CD4-positive, alpha-beta memory T cell (primary cell): ENCODE data around the gene CNTN5. TPM values are rescaled to one million over a fixed set of nuclear protein-coding genes. Genes with fewer than 3 reads are reported as not detected.

Experiments
- CTCF ChIA-PET: fragments of 350-600 bp; sonication (Branson Sonifier 250); formaldehyde crosslinking; loops from one replicate; lab custom pipeline; 2021; ENCODE audit warnings: inconsistent platforms; ENCODE audit not compliant: partially characterized antibody; lab: Charles Lee
- POLR2A ChIA-PET: fragments of 350-600 bp; sonication (Branson Sonifier 250); formaldehyde crosslinking; loops from one replicate; lab custom pipeline; 2021; ENCODE audit not compliant: partially characterized antibody; lab: Charles Lee
- DNase-seq, 5 donors: peaks; one replicate each; pipeline versions ENCODE4 v3.0.0 to v3.0.0-alpha.2; 2020 to 2022; ENCODE audit warnings: mixed read lengths in 1 of 5
- H3K27ac ChIP-seq: one replicate; pipeline ENCODE4 v1.7.0; 2013; ENCODE audit warnings: low read depth, low read length
- H3K27me3 ChIP-seq: 2 replicates; pipeline ENCODE4 v1.7.0; 2013; ENCODE audit warnings: mild to moderate bottlenecking, low read length, moderate library complexity; ENCODE audit not compliant: insufficient read depth
- H3K36me3 ChIP-seq: 2 replicates; pipeline ENCODE4 v1.7.0; 2013; ENCODE audit warnings: mild to moderate bottlenecking, low read length, moderate library complexity; ENCODE audit not compliant: insufficient read depth
- H3K4me1 ChIP-seq: 2 replicates; pipeline ENCODE4 v1.7.0; 2013; ENCODE audit warnings: mild to moderate bottlenecking, low read length, moderate library complexity; ENCODE audit not compliant: insufficient read depth
- H3K4me3 ChIP-seq, 2 donors: one replicate each; pipeline ENCODE4 v1.7.0; 2013; ENCODE audit warnings: low read length in 2 of 2, mild to moderate bottlenecking in 1 of 2
- H3K9me3 ChIP-seq, 2 donors: one replicate each; pipeline ENCODE4 v1.7.0; 2013; ENCODE audit warnings: low read length in 2 of 2, control low read depth in 1 of 2; ENCODE audit not compliant: control insufficient read depth in 1 of 2
- H3K27ac Mint-ChIP-seq, 7 donors: one replicate each; pipeline ENCODE4 v1.8.0; 2020 to 2021; ENCODE audit warnings: mixed read lengths in 7 of 7, mild to moderate bottlenecking in 6 of 7, inconsistent platforms in 3 of 7, moderate library complexity in 3 of 7
- H3K27me3 Mint-ChIP-seq, 2 donors: one replicate each; pipeline ENCODE4 v1.8.0; 2020 to 2021; ENCODE audit warnings: mixed read lengths in 2 of 2
- H3K36me3 Mint-ChIP-seq, 2 donors: one replicate each; pipeline ENCODE4 v1.8.0; 2020 to 2021; ENCODE audit warnings: mixed read lengths in 2 of 2, inconsistent platforms in 1 of 2, mild to moderate bottlenecking in 1 of 2
- H3K4me1 Mint-ChIP-seq, 4 donors: one replicate each; pipeline ENCODE4 v1.8.0; 2020 to 2021; ENCODE audit warnings: mixed read lengths in 4 of 4, mild to moderate bottlenecking in 1 of 4
- H3K4me3 Mint-ChIP-seq, 8 donors: one replicate each; pipeline ENCODE4 v1.8.0; 2020 to 2021; ENCODE audit warnings: mixed read lengths in 8 of 8, mild to moderate bottlenecking in 7 of 8, moderate library complexity in 6 of 8, inconsistent platforms in 3 of 8
- H3K9me3 Mint-ChIP-seq, 8 donors: one replicate each; pipeline ENCODE4 v1.8.0; 2020 to 2021; ENCODE audit warnings: mixed read lengths in 8 of 8, mild to moderate bottlenecking in 5 of 8, inconsistent platforms in 3 of 8, moderate library complexity in 1 of 8
- intact Hi-C: fragments of 100-400 bp; cut with micrococcal nuclease; formaldehyde crosslinking; loops from one replicate; pipeline ENCODE4 v1.15.1; 2023
- polyA plus RNA-seq, 2 donors: library from polyadenylated mRNA; unstranded; fragments of 300-500 nt; fragmentation: Illumina TruSeq; gene quantifications; one replicate each; pipeline ENCODE4 v1.2.3, GENCODE V29; 2021
- total RNA-seq, 2 experiments: library from RNA; stranded (reverse); gene quantifications; one replicate each; pipeline ENCODE4 v1.2.3, GENCODE V29; 2021

The CNTN5 gene
- total and polyA plus RNA-seq, 4 experiments from 2014 or later, result not detected

- intact Hi-C loops, result no loop called here
- DNase-seq, result no peak
- Histone ChIP-seq H3K27me3 (no peaks in the 10 kb centered on the region), H3K4me3 (no peak overlapping the region), H3K36me3 (no peaks in the 10 kb centered on the region), H3K9me3 (peaks cover 0 to 5% of the 10 kb centered on the region in 2 donors), H3K27ac (no peak overlapping the region), H3K4me1 (no peaks in the 10 kb centered on the region)
- H3K27me3 Mint-ChIP-seq, result no peaks in the 10 kb centered on the region
- POLR2A ChIA-PET, result no interaction called here
- H3K27ac Mint-ChIP-seq, result no peak overlapping the region
- CTCF ChIA-PET, result no interaction called here
- H3K4me3 Mint-ChIP-seq, result no peak overlapping the region
- H3K9me3 Mint-ChIP-seq, result peaks cover 0 to 26% (median 12%) of the 10 kb centered on the region in 8 donors
- H3K36me3 Mint-ChIP-seq, result no peaks in the 10 kb centered on the region
- H3K4me1 Mint-ChIP-seq, result no peaks in the 10 kb centered on the region
These were observed 967.2 kb downstream of the CNTN5 start for GRCh38 chr11:99987821-99988470.

GRCh38 chr11:99988471-99988837, 967.7 kb downstream of the CNTN5 start:
- Mint-ChIP-seq H3K27ac (no peak overlapping the region), H3K36me3 (no peaks in the 10 kb centered on the region), H3K4me1 (no peaks in the 10 kb centered on the region), H3K9me3 (peaks cover 0 to 24% (median 10%) of the 10 kb centered on the region in 8 donors), H3K4me3 (no peak overlapping the region), H3K27me3 (no peaks in the 10 kb centered on the region)
- Histone ChIP-seq H3K4me1 (no peaks in the 10 kb centered on the region), H3K36me3 (no peaks in the 10 kb centered on the region), H3K27ac (no peak overlapping the region), H3K9me3 (peaks cover 0 to 5% of the 10 kb centered on the region in 2 donors), H3K27me3 (no peaks in the 10 kb centered on the region), H3K4me3 (no peak overlapping the region)
- ChIA-PET POLR2A (no interaction called here), CTCF (no interaction called here)
- DNase-seq, result no peak
- intact Hi-C loops, result no loop called here

- ChIA-PET CTCF (no interaction called here), POLR2A (no interaction called here)
- Mint-ChIP-seq H3K4me1 (no peaks in the 10 kb centered on the region), H3K4me3 (no peak overlapping the region), H3K27ac (no peak overlapping the region), H3K27me3 (no peaks in the 10 kb centered on the region), H3K36me3 (no peaks in the 10 kb centered on the region), H3K9me3 (peaks cover 0 to 24% (median 9%) of the 10 kb centered on the region in 8 donors)
- no peak overlapping the region for H3K27ac ChIP-seq
- H3K36me3 ChIP-seq, result no peaks in the 10 kb centered on the region
- H3K4me3 ChIP-seq, result no peak overlapping the region
- H3K9me3 ChIP-seq, result peaks cover 0 to 3% of the 10 kb centered on the region in 2 donors
- no peaks in the 10 kb centered on the region for H3K4me1 ChIP-seq
- DNase-seq, result no peak
- H3K27me3 ChIP-seq, result no peaks in the 10 kb centered on the region
- intact Hi-C loops, result no loop called here
These were observed 983.2 kb downstream of the CNTN5 start for GRCh38 chr11:100003985-100004384.

GRCh38 chr11:100004541-100004940, 983.8 kb downstream of the CNTN5 start:
- no peaks in the 10 kb centered on the region for H3K36me3 ChIP-seq
- H3K27me3 Mint-ChIP-seq, result no peaks in the 10 kb centered on the region
- DNase-seq, result no peak
- H3K9me3 ChIP-seq, result peaks cover 0 to 7% of the 10 kb centered on the region in 2 donors
- H3K27ac Mint-ChIP-seq, result no peak overlapping the region
- POLR2A ChIA-PET, result no interaction called here
- intact Hi-C loops, result no loop called here
- no peak overlapping the region for H3K4me3 Mint-ChIP-seq
- H3K36me3 Mint-ChIP-seq, result no peaks in the 10 kb centered on the region
- CTCF ChIA-PET, result no interaction called here
- no peaks in the 10 kb centered on the region for H3K27me3 ChIP-seq
- no peak overlapping the region for H3K4me3 ChIP-seq
- no peaks in the 10 kb centered on the region for H3K4me1 Mint-ChIP-seq
- peaks cover 0 to 29% (median 11%) of the 10 kb centered on the region in 8 donors for H3K9me3 Mint-ChIP-seq
- H3K27ac ChIP-seq, result no peak overlapping the region
- no peaks in the 10 kb centered on the region for H3K4me1 ChIP-seq

GRCh38 chr11:100008417-100008816, 987.7 kb downstream of the CNTN5 start:
- H3K27ac ChIP-seq, result no peak overlapping the region
- ChIA-PET POLR2A (no interaction called here), CTCF (no interaction called here)
- Mint-ChIP-seq H3K9me3 (peaks cover 0 to 29% (median 12%) of the 10 kb centered on the region in 8 donors), H3K27ac (no peak overlapping the region), H3K4me3 (no peak overlapping the region), H3K4me1 (no peaks in the 10 kb centered on the region), H3K27me3 (no peaks in the 10 kb centered on the region), H3K36me3 (no peaks in the 10 kb centered on the region)
- no peaks in the 10 kb centered on the region for H3K36me3 ChIP-seq
- intact Hi-C loops, result no loop called here
- no peaks in the 10 kb centered on the region for H3K27me3 ChIP-seq
- no peak for DNase-seq
- H3K4me3 ChIP-seq, result no peak overlapping the region
- H3K4me1 ChIP-seq, result no peaks in the 10 kb centered on the region
- H3K9me3 ChIP-seq, result peaks cover 0 to 7% of the 10 kb centered on the region in 2 donors

GRCh38 chr11:100009728-100010127, 989.0 kb downstream of the CNTN5 start:
- Histone ChIP-seq H3K9me3 (peaks cover 0 to 7% of the 10 kb centered on the region in 2 donors), H3K27me3 (no peaks in the 10 kb centered on the region), H3K4me1 (no peaks in the 10 kb centered on the region), H3K4me3 (no peak overlapping the region), H3K36me3 (no peaks in the 10 kb centered on the region), H3K27ac (no peak overlapping the region)
- no peak overlapping the region for H3K4me3 Mint-ChIP-seq
- H3K27me3 Mint-ChIP-seq, result no peaks in the 10 kb centered on the region
- H3K36me3 Mint-ChIP-seq, result no peaks in the 10 kb centered on the region
- no peak for DNase-seq
- H3K4me1 Mint-ChIP-seq, result no peaks in the 10 kb centered on the region
- ChIA-PET POLR2A (no interaction called here), CTCF (no interaction called here)
- no peak overlapping the region for H3K27ac Mint-ChIP-seq
- H3K9me3 Mint-ChIP-seq, result peaks cover 0 to 26% (median 11%) of the 10 kb centered on the region in 8 donors
- intact Hi-C loops, result no loop called here

- Mint-ChIP-seq H3K4me1 (no peaks in the 10 kb centered on the region), H3K4me3 (no peak overlapping the region), H3K27me3 (no peaks in the 10 kb centered on the region), H3K27ac (no peak overlapping the region), H3K9me3 (peaks cover 0 to 26% (median 12%) of the 10 kb centered on the region in 8 donors), H3K36me3 (no peaks in the 10 kb centered on the region)
- no peaks in the 10 kb centered on the region for H3K27me3 ChIP-seq
- no peaks in the 10 kb centered on the region for H3K36me3 ChIP-seq
- CTCF ChIA-PET, result no interaction called here
- no peak for DNase-seq
- intact Hi-C loops, result no loop called here
- H3K9me3 ChIP-seq, result peaks cover 0 to 7% of the 10 kb centered on the region in 2 donors
- POLR2A ChIA-PET, result no interaction called here
- H3K27ac ChIP-seq, result no peak overlapping the region
- no peaks in the 10 kb centered on the region for H3K4me1 ChIP-seq
- H3K4me3 ChIP-seq, result no peak overlapping the region
These were observed 989.6 kb downstream of the CNTN5 start for GRCh38 chr11:100010393-100010792.
